Epithelial cell of umbilical artery (primary cell): ENCODE results near the gene IFNA14. TPM values are rescaled to one million over a fixed set of nuclear protein-coding genes. Genes with fewer than 3 reads are reported as not detected.

Source experiments
- total RNA-seq: library from RNA; depleted of rRNA; stranded (reverse); fragments of >200 nt; gene quantifications from 2 replicates; pipeline ENCODE4 v1.2.3, GENCODE V29; 2014

Gene IFNA14
- not detected in 2 replicates for total RNA-seq

GRCh38 chr9:21239911-21240310 is at the start of gene IFNA14:
Gene IFNA14, minus strand, starts transcription at chr9:21240005. Its CDS starts 70 bp downstream, at chr9:21239935.

GRCh38 chr9:21228122-21228521 is 11.7 kb downstream of the IFNA14 start, which contains the start of gene IFNA17:
Gene IFNA17, minus strand, starts transcription at chr9:21228222. Its CDS starts 49 bp downstream, at chr9:21228173.

GRCh38 chr9:21217211-21217610 is 22.6 kb downstream of the IFNA14 start, which contains the start of gene IFNA16:
Gene IFNA16, minus strand, starts transcription at chr9:21217311. Its CDS starts 6 bp downstream, at chr9:21217305.

GRCh38 chr9:21207043-21207442 is 32.8 kb downstream of the IFNA14 start, which contains the start of gene IFNA10:
Gene IFNA10, minus strand, starts transcription at chr9:21207143. Its CDS starts 46 bp downstream, at chr9:21207097.

GRCh38 chr9:21202105-21202504 is 37.7 kb downstream of the IFNA14 start, which contains the start of gene IFNA7:
Gene IFNA7, minus strand, starts transcription at chr9:21202205. Its CDS starts 40 bp downstream, at chr9:21202165.

Other genes with a start within 250 kb of the IFNA14 start
- gene HACD4, start 208.4 kb downstream of the IFNA14 start, total RNA-seq: 1.6 and 2.6 TPM in 2 replicates
- 0.46 TPM in 1 of 2 replicates, not detected in the other for gene IFNB1, start 162.1 kb downstream of the IFNA14 start, total RNA-seq
- gene IFNW1, start 98.2 kb downstream of the IFNA14 start, total RNA-seq: not detected in 2 replicates
- not detected in 2 replicates for gene IFNA21, start 73.3 kb downstream of the IFNA14 start, total RNA-seq
- gene IFNA4, start 52.4 kb downstream of the IFNA14 start, total RNA-seq: not detected in 2 replicates
- not detected in 2 replicates for gene IFNA7, start 37.8 kb downstream of the IFNA14 start, total RNA-seq
- gene IFNA10, start 32.9 kb downstream of the IFNA14 start, total RNA-seq: not detected in 2 replicates
- not detected in 2 replicates for gene IFNA16, start 22.7 kb downstream of the IFNA14 start, total RNA-seq
- not detected in 2 replicates for gene IFNA17, start 11.8 kb downstream of the IFNA14 start, total RNA-seq
- gene IFNA5, start 65.3 kb upstream of the IFNA14 start, total RNA-seq: under 0.01 TPM in 1 of 2 replicates, not detected in the other
- gene KLHL9, start 95.4 kb upstream of the IFNA14 start, total RNA-seq: 37.7 and 38.8 TPM in 2 replicates
- not detected in 2 replicates for gene IFNA6, start 110.9 kb upstream of the IFNA14 start, total RNA-seq
- not detected in 2 replicates for gene IFNA13, start 128.1 kb upstream of the IFNA14 start, total RNA-seq
- gene IFNA2, start 145.4 kb upstream of the IFNA14 start, total RNA-seq: not detected in 2 replicates
- not detected in 2 replicates for gene IFNA8, start 169.1 kb upstream of the IFNA14 start, total RNA-seq
- gene IFNA1, start 200.4 kb upstream of the IFNA14 start, total RNA-seq: not detected in 2 replicates
- gene IFNE, start 242.3 kb upstream of the IFNA14 start, total RNA-seq: 0.32 and 3.6 TPM in 2 replicates